ENCODE results near the gene ABCB10.

GRCh38 chr1:229547542-229547941 lies 11.0 kb downstream of the ABCB10 start:
- TF ChIP-seq, protein P1, sequence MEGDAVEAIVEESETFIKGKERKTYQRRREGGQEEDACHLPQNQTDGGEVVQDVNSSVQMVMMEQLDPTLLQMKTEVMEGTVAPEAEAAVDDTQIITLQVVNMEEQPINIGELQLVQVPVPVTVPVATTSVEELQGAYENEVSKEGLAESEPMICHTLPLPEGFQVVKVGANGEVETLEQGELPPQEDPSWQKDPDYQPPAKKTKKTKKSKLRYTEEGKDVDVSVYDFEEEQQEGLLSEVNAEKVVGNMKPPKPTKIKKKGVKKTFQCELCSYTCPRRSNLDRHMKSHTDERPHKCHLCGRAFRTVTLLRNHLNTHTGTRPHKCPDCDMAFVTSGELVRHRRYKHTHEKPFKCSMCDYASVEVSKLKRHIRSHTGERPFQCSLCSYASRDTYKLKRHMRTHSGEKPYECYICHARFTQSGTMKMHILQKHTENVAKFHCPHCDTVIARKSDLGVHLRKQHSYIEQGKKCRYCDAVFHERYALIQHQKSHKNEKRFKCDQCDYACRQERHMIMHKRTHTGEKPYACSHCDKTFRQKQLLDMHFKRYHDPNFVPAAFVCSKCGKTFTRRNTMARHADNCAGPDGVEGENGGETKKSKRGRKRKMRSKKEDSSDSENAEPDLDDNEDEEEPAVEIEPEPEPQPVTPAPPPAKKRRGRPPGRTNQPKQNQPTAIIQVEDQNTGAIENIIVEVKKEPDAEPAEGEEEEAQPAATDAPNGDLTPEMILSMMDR (IDR thresholded peaks at IDR 0.05; ENCODE audit: low read depth, low read length) = no peak
- no peak for TF ChIP-seq POLR2A (IDR thresholded peaks at IDR 0.05; ENCODE audit: extremely low read depth, insufficient read length)

Measured in NB4 (cell line).